AG10803 (cell line): Measurements from ENCODE around the gene BACH2.

Experiments
- DNase-seq: peaks from one replicate; pipeline ENCODE4 v3.0.0; 2010; ENCODE audit warnings: low read depth
- H3K4me3 ChIP-seq: 2 replicates; pipeline ENCODE4 v1.5.1; 2011; ENCODE audit warnings: mild to moderate bottlenecking, low read length, control low read depth
- TF ChIP-seq, protein P1 (sequence below): conservative IDR thresholded peaks from 2 replicates; pipeline ENCODE4 v1.5.1; 2011; ENCODE audit warnings: mild to moderate bottlenecking, low read length, control low read depth, inconsistent platforms

The BACH2 gene

DNA sequence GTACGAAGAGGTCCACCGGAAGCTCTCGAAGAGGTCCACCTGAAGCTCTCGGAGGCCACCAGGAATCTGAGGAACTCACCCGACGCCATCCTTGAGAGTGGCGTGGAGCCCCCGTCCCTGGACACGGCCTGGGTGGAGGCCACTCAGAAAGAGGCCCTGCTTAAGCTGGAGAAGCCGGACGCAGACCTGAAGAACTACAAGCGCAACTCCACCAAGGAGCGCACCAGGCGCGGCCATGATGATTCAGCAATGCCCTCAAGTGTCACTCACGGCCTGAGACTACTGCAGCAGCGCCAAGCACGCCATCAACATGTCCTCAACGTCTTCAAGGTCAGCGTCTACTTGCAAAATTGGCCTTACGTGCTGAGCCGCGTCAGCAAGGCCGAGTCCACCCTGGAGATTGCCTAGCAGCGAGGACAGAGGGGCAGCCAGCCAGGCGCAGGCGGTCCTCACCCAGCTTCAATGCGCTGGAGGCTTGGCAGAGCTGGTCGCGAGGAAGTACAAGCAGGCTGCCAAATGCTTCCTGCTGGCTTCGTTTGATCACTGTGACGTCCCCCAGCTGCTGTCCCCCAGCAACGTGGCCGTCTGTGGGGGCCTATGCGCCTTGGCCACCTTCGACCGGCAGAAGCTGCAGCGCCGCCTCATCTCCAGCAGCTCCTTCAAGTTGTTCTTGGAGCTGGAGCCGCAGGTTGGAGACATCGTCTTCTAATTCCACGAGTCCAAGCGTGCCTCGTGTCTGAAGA is 410.1 kb downstream of the BACH2 start:
- DNase-seq: no peak
- H3K4me3 ChIP-seq: no peak overlapping the region
- TF ChIP-seq, protein P1, sequence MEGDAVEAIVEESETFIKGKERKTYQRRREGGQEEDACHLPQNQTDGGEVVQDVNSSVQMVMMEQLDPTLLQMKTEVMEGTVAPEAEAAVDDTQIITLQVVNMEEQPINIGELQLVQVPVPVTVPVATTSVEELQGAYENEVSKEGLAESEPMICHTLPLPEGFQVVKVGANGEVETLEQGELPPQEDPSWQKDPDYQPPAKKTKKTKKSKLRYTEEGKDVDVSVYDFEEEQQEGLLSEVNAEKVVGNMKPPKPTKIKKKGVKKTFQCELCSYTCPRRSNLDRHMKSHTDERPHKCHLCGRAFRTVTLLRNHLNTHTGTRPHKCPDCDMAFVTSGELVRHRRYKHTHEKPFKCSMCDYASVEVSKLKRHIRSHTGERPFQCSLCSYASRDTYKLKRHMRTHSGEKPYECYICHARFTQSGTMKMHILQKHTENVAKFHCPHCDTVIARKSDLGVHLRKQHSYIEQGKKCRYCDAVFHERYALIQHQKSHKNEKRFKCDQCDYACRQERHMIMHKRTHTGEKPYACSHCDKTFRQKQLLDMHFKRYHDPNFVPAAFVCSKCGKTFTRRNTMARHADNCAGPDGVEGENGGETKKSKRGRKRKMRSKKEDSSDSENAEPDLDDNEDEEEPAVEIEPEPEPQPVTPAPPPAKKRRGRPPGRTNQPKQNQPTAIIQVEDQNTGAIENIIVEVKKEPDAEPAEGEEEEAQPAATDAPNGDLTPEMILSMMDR: no peak
